ENCODE data around the gene TNFRSF4.

DNA sequence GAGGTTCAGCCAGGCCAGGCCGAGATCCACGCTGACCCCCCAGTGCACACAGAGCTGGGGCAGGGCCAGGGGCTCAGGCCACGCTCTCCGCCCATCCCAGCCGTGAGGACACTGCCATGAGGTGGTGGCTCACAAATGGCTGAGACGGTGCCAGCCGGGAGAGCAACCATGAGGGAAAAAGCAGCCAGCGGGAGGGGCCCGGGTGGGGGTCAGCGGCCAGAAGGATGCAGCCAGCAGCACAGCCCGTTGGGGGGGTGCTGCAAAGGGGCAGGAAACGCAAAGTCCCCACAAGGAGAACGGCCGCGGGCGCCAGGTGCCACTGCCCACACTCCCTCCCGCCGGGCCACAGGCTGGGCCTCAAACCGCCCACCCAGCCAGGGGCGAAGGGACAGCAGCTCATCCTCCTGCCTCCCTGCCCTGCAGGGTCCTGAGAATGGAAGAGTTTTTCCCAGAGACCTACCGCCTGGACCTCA, 32.0 kb downstream of the TNFRSF4 start:
- TF ChIP-seq POLR2AphosphoS5 (IDR thresholded peaks at IDR 0.05; ENCODE audit: insufficient read depth in 1 of 2, low read depth in 1 of 2) (no peak), POLR2A (IDR thresholded peaks at IDR 0.05) (no peak), CTCF (IDR thresholded peaks at IDR 0.05) (no peak)
